ENCODE measurements around the gene ACAP1. TPM values are rescaled to one million over a fixed set of nuclear protein-coding genes. Genes with fewer than 3 reads are reported as not detected.
"Not testable (repeated sequence)": the region's sequence is repeated elsewhere in the genome, so short reads cannot be mapped to it uniquely, and the experiment has no call there.

ACAP1 gene
- total RNA-seq, 2 donors from 2014 or later = 4.1 to 9.0 TPM

DNA sequence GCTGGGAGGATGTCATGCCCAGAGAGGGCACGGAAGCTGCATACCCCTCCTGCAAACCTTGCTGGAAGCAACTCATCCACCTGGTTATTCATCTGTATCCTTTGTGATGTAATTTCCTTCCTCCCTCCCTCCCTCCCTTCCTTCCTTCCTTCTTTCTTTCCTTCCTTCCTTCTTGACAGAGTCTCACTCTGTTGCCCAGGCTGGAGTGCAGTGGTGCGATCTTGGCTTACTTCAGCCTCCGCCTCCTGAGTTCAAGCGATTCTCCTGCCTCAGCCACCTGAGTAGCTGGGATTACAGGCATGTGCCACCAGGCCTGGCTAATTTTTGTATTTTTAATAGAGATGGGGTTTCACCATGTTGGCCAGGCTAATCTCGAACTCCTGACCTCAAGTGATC lies 32.3 kb downstream of the ACAP1 start:
- intact Hi-C loops (cut with DNase I, micrococcal nuclease); ATAC-seq; DNase-seq: not testable (repeated sequence)

DNA sequence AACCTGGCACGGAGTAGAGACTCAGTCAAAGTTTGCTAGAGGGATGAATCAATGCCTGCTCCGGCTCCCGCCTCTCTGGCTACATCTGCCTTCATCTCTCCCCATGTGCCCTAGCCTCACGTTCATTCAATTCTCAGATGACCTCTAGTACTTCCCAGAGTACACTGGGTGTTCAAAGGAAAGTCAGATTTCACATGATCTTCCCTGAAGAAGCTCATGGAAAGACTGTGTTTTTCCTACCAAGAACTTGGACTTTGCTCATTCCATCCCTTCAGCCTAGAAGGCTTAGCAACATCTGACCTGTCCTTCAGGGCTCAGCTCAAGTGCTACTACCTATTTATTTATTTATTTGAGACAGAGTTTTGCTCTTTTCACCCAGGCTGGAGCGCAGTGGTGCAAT lies 33.5 kb downstream of the ACAP1 start:
- ATAC-seq = no peak
- no peak for DNase-seq
- intact Hi-C loops (cut with DNase I, micrococcal nuclease) = no loop called here

DNA sequence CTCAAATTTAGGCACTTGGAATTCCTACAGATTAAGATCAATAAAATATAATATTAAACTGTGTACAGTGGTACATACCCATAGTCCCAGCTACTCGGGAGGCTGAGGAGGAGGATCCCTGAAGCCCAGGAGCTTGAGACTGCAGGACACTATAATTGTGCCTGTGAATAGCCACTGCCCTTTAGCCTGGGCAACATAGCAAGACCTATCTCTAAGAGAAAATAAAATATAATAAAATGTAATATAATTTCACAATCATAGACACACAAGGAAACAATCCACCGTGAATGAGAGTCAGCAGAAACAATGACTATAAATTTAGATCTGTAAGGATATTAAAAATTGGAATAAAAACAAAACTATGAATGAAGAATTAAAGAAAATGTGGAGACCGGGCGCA lies 34.5 kb downstream of the ACAP1 start:
- no peak for DNase-seq
- ATAC-seq = peak; percentile 75
- intact Hi-C loops (cut with DNase I, micrococcal nuclease) = no loop called here

DNA sequence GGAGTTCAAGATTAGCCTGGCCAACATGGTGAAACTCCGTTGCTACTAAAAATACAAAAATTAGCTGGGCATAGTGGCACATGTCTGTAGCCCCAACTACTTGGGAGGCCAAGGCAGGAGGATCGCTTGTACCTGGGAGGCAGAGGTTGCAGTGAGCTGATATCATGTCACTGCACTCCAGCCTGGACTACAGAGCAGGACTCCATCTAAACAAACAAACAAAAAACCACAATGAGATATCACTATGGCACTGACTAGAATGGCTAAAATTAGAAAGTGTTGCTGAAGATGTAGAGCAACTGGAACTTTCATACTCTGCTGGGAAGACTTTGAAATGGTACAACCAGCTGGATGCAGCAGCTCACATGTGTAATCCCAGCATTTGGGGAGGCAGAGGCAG lies 38.0 kb downstream of the ACAP1 start:
- intact Hi-C loops (cut with DNase I, micrococcal nuclease) = no loop called here
- ATAC-seq = no peak

GRCh38 chr17:7379134-7379533 lies 42.8 kb downstream of the ACAP1 start:
- ATAC-seq = no peak
- intact Hi-C loops (cut with DNase I, micrococcal nuclease) = no loop called here
- DNase-seq = no peak

More for the DNA sequence above, 38.0 kb downstream of the ACAP1 start:
- DNase-seq = no peak

- intact Hi-C loops (cut with DNase I, micrococcal nuclease) = no loop called here
- DNase-seq (peak; percentile 45 to 70), ATAC-seq (peak; percentile 43)
Observed at GRCh38 chr17:7380321-7380720, 44.0 kb downstream of the ACAP1 start.

DNA sequence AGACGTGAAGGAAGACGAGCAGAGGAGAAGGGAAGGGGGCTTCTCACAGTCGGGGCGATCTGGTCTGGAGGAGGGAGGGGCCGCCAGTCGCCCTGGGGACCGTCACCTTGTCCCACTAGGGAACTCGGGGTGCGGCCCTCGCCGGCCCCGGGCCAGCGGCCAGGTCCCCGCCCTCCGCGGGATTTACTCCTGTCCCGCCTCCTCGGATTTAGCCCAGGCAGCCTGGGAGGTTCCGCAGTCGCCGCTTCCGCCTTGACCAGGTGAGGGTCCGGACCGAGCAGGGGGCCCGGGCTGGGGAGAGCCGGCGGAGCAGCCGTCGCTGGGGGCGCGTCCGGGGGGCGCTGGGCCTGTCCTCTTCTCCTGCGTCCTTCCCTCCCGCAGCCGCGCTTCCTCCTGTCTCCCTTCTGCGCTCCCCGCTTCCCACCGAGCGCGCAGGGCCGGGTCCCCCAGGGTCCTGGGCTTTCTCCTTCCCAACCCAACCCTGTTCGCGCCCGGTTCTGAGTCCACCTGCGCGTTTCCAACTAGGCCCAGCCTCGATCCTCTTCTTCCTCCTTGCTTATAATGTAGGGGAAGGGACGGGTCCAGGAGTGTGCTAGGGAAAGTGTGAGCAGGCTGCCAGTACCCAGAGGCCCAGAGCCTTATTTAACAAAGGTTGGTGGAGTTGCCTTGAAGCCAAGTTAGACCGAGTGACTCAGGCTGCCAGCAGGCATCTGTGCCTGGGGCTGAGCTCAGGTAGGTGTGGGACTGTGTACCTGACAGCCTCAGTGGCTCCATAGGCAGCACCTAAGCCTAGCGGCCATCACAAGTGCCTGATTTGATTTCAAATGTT lies 44.7 kb downstream of the ACAP1 start, which contains the start of gene TNK1:
Gene TNK1 (plus strand): TSS at position 235 of the 829 bp plus-strand sequence. CDS start 1,838 bp downstream, outside the sequence.
- ATAC-seq (peak; percentile 94), DNase-seq (peak; percentile 85 to 87)
- intact Hi-C loops (cut with DNase I, micrococcal nuclease) = no loop called here

- intact Hi-C loops (cut with DNase I, micrococcal nuclease) = no loop called here
- no peak for DNase-seq
- ATAC-seq = no peak
Observed at GRCh38 chr17:7382901-7383300, 46.6 kb downstream of the ACAP1 start.

DNA sequence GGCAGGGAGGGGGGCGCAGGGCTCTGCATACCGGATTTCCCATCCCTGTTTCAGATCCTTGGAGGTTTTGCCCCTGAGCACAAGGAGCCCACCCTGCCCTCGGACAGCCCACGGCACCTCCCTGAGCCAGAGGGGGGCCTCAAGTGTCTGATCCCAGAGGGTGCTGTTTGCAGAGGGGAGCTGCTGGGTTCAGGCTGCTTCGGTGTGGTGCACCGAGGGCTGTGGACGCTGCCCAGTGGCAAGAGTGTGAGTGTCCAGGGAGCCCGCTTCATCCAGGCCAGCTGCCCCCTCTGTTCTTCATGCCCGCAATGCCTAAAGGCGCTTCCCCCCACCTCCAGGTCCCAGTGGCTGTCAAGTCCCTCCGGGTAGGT lies 47.0 kb downstream of the ACAP1 start:
- intact Hi-C loops (cut with DNase I, micrococcal nuclease) = no loop called here
- no peak for ATAC-seq
- DNase-seq = no peak

DNA sequence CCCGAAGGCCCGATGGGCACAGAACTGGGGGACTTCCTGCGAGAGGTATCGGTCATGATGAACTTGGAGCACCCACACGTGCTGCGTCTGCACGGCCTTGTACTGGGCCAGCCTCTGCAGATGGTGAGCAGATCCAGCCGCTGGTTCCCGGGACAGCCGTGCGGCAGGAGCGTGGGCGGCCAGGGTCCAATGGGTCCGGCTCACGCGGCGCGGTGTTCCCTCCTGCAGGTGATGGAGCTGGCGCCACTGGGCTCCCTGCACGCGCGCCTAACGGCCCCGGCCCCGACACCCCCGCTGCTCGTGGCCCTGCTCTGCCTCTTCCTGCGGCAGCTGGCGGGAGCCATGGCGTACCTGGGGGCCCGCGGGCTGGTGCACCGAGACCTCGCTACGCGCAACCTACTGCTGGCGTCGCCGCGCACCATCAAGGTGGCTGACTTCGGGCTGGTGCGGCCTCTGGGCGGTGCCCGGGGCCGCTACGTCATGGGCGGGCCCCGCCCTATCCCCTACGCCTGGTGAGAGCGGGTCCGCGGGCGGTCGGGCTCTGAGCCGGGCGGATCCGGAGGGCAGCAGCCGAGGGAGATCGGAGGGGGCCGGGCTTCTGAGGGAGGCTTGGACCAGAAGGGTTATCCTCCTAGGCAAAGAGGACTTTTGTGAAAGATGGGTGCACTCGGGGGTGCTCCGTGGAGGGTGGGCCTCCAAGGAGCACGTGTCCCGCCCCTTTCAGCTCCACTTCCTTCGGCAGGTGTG lies 47.6 kb downstream of the ACAP1 start:
- peak in 1 of 2 donors; percentile 56 for DNase-seq
- no peak for ATAC-seq
- intact Hi-C loops (cut with DNase I, micrococcal nuclease) = no loop called here

GRCh38 chr17:7384489-7385081 lies 48.3 kb downstream of the ACAP1 start:
- intact Hi-C loops (cut with DNase I, micrococcal nuclease) = no loop called here
- no peak for ATAC-seq
- no peak for DNase-seq

GRCh38 chr17:7388856-7389255 lies 52.5 kb downstream of the ACAP1 start:
- intact Hi-C loops (cut with DNase I, micrococcal nuclease) = no loop called here
- DNase-seq = no peak

DNA sequence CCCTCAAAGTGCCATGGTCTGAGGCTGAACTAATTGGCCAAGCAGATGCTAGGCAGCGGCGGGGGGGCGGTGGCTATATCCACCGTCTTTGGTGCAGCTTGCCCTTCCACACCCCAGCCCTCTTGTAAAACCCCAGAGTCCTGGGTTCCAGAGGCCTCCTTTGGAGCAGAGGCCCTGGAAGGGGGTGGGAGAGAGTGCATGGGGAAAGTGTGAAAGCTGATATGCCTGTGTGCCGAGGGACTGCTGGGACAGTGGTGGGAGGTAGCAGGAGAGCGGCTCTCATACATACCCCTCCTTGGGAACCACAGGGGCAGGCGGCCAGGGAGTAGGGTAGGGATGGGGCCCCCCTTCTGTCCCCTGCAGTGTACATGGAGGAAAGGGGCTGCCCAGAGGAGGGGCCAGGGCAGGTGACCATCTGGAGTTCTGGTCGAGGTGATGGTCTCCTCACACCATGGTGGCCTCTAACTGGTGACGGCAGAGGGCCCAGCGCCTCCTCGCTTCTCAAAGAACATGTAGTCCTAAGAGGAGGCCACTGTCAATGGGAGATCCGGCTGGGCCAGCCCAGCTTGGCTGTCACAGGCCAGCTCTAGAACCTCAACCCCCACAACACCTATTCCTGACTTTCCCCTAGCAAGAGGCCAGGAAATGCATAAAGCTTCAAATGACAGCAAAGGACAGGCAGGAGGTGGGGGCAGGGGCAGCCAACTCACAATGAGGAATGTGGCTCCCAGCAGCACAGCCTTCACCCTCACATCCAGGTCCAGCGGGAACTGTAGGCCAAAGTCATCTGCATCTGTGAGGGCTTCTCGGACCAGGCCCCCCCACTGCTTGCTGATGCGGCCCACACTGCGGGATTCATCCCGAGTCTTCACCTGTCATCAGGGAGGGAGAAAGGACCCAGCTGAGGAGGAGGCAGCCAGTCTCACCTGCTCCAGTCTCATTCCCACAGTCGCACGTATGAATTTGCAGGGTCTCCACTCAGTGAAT lies 53.9 kb downstream of the ACAP1 start:
- DNase-seq (no peak), ATAC-seq (no peak)
- intact Hi-C loops (cut with DNase I, micrococcal nuclease) = no loop called here

More at GRCh38 chr17:7388856-7389255, 52.5 kb downstream of the ACAP1 start:
- ATAC-seq = no peak

GRCh38 chr17:7391307-7391706 lies 55.0 kb downstream of the ACAP1 start:
- intact Hi-C loops (cut with DNase I, micrococcal nuclease) = no loop called here
- no peak for ATAC-seq
- no peak for DNase-seq

GRCh38 chr17:7392696-7393612 lies 56.6 kb downstream of the ACAP1 start:
- intact Hi-C loops (cut with DNase I, micrococcal nuclease) = no loop called here
- ATAC-seq (no peak), DNase-seq (no peak)

DNA sequence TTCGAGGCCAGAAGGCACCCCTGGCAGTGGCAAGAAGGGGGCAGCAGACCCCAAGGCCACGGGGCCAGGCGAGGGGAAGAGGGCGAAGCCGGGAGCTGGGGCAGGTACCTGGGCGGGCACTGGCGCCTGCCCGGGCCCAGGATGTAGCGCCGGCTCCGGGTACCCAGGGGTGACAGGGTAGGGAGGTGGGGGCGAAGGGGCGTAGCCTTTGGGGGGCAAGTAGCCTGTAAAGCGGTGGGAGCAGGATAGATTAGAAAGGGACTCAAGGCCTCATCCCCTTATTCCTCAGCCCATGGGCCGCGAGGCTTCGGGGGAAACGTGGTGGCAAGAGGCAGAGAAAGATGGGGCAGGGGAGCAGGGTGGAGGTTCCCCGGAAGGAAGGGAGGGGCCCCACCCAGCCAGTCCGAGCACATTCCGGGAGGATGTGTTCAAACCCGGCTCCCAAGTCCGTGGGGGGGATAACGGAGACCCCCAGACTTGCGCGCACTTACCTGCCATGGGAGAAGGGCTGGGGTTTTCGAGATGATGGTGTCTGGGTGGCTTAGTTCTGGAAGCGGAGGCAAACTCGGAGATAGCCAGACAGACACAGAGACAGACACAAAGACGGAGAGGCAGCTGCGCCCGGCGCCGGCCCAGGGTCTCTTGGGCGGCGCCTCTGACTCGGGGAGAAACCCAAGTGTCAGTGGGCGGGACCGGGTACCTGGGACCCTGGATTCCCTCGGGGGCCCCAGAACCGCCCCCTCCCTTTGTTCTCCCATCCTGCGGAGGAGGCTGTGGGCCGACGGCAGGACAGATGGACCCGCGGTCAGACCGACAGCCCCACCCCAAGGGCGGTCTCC lies 57.5 kb downstream of the ACAP1 start:
- ATAC-seq (peak; percentile 31), DNase-seq (peak in 1 of 2 donors; percentile 67)
- intact Hi-C loops (cut with DNase I, micrococcal nuclease) = no loop called here
